Measurements from ENCODE around the gene AMOT. TPM values are rescaled to one million over a fixed set of nuclear protein-coding genes. Genes with fewer than 3 reads are reported as not detected.

AMOT gene
- polyA plus RNA-seq, 1 of the 3 experiments (the other 2 are of a cell fraction) = 3.4 TPM

DNA sequence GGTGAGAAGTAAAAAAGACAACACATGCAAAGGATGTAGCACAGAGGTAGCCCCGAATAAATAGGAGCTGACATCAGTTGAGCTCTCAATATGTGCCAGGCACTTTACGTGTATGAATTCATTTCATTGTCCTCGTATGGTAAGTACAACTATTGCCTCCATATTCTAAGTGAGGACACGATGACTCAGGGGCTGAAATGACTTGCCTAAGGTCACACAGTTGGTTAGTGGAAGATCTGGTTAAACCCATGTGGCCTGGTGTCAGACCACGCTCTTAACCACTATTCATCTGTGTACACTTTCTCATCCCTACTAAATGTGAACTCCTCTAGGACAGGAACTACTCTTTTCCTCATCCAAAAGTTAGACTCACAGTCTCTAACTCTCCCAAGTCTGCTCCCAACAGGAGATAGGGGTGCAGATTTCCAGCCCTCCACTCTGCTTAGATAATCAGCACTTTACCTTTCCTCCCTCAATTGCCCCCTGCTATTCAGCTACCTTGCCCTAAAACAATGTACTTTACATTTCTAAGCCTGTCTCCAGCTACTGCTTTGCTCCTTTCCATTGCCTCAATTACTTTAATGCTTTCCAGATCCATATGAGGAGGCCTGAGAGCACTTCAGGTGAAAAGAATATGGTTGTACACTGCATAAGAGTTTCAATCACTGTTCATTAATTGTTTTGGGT is 102.1 kb downstream of the AMOT start:
- POLR2A ChIA-PET = no interaction called here
- no peaks in the 10 kb centered on the region for H3F3A ChIP-seq (replicated peaks; ENCODE audit: insufficient read depth)
- H3K9ac ChIP-seq = no peak overlapping the region
- H3K36me3 ChIP-seq (replicated peaks in 1 of 2; ENCODE audit: control insufficient read depth in 1 of 2, insufficient read depth in 2 of 2, low read length in 1 of 2) = no peaks in the 10 kb centered on the region
- H3K4me2 ChIP-seq = no peak overlapping the region
- CTCF ChIA-PET = no interaction called here
- no peak for TF ChIP-seq FOXJ3 (CRISPR knock-in tag; IDR thresholded peaks at IDR 0.05)
- TF ChIP-seq TAF1 (IDR thresholded peaks at IDR 0.05; ENCODE audit: borderline replicate concordance, low read depth, low read length) = no peak
- H3K9me2 ChIP-seq = no peaks in the 10 kb centered on the region
- H3K4me3 ChIP-seq (ENCODE audit: low read depth in 2 of 2, low read length in 1 of 2) = no peak overlapping the region
- H4K20me1 ChIP-seq (ENCODE audit: insufficient read depth) = no peaks in the 10 kb centered on the region
- H2AFZ ChIP-seq (ENCODE audit: low read depth) = no peak overlapping the region
- H3K79me2 ChIP-seq (ENCODE audit: insufficient read depth) = no peaks in the 10 kb centered on the region
- H3K27me3 ChIP-seq (ENCODE audit: insufficient read depth) = peaks cover 3% of the 10 kb centered on the region
- no peak for DNase-seq
- H3K4me1 ChIP-seq (ENCODE audit: control insufficient read depth in 1 of 2, insufficient read depth in 2 of 2, low read depth in 1 of 2, low read length in 1 of 2) = no peaks in the 10 kb centered on the region
- no peaks in the 10 kb centered on the region for H3K9me3 ChIP-seq
- WGBS (ENCODE audit: low lambda C conversion rate) = 30% methylated on average over 5 of the region's 5 CpGs
- no peak overlapping the region for H3K27ac ChIP-seq (ENCODE audit: low read depth in 2 of 2, low read length in 1 of 2)

GRCh38 chrX:112736310-112736709 is 104.3 kb downstream of the AMOT start:
- Histone ChIP-seq H3K4me1 (ENCODE audit: control insufficient read depth in 1 of 2, insufficient read depth in 2 of 2, low read depth in 1 of 2, low read length in 1 of 2) (no peaks in the 10 kb centered on the region), H3K9ac (no peak overlapping the region), H3K27me3 (ENCODE audit: insufficient read depth) (no peaks in the 10 kb centered on the region; the same call in 1 of the 2 replicates), H3K9me2 (no peaks in the 10 kb centered on the region), H3K4me2 (no peak overlapping the region), H3K9me3 (no peaks in the 10 kb centered on the region), H2AFZ (ENCODE audit: low read depth) (no peak overlapping the region), H3K36me3 (replicated peaks in 1 of 2; ENCODE audit: control insufficient read depth in 1 of 2, insufficient read depth in 2 of 2, low read length in 1 of 2) (no peaks in the 10 kb centered on the region), H3K27ac (ENCODE audit: low read depth in 2 of 2, low read length in 1 of 2) (no peak overlapping the region), H4K20me1 (ENCODE audit: insufficient read depth) (no peaks in the 10 kb centered on the region), H3K4me3 (ENCODE audit: low read depth in 2 of 2, low read length in 1 of 2) (no peak overlapping the region), H3K79me2 (ENCODE audit: insufficient read depth) (no peaks in the 10 kb centered on the region), H3F3A (replicated peaks; ENCODE audit: insufficient read depth) (no peaks in the 10 kb centered on the region)
- DNase-seq = no peak
- POLR2A ChIA-PET = no interaction called here
- CTCF ChIA-PET = no interaction called here
- no peak for TF ChIP-seq JUND (IDR thresholded peaks at IDR 0.05)
- WGBS (ENCODE audit: low lambda C conversion rate) = 31% methylated on average over 3 of the region's 3 CpGs

- ChIA-PET POLR2A (no interaction called here), CTCF (no interaction called here)
- no peak for DNase-seq
- Histone ChIP-seq H3K9ac (no peak overlapping the region), H4K20me1 (ENCODE audit: insufficient read depth) (no peaks in the 10 kb centered on the region), H3K4me2 (no peak overlapping the region), H3K36me3 (replicated peaks in 1 of 2; ENCODE audit: control insufficient read depth in 1 of 2, insufficient read depth in 2 of 2, low read length in 1 of 2) (no peaks in the 10 kb centered on the region), H3K9me3 (no peaks in the 10 kb centered on the region), H3K79me2 (ENCODE audit: insufficient read depth) (no peaks in the 10 kb centered on the region), H3K4me3 (ENCODE audit: low read depth in 2 of 2, low read length in 1 of 2) (no peak overlapping the region), H3K27ac (ENCODE audit: low read depth in 2 of 2, low read length in 1 of 2) (no peak overlapping the region), H3K9me2 (no peaks in the 10 kb centered on the region), H3K4me1 (ENCODE audit: control insufficient read depth in 1 of 2, insufficient read depth in 2 of 2, low read depth in 1 of 2, low read length in 1 of 2) (no peaks in the 10 kb centered on the region), H3F3A (replicated peaks; ENCODE audit: insufficient read depth) (no peaks in the 10 kb centered on the region), H3K27me3 (ENCODE audit: insufficient read depth) (no peaks in the 10 kb centered on the region), H2AFZ (ENCODE audit: low read depth) (no peak overlapping the region)
- WGBS (ENCODE audit: low lambda C conversion rate) = 23% methylated on average over 2 of the region's 2 CpGs
- TF ChIP-seq GATA2 (CRISPR knock-in tag; IDR thresholded peaks at IDR 0.05) (no peak), RAD21 (IDR thresholded peaks at IDR 0.05; ENCODE audit: low read length) (no peak), TEAD4 (IDR thresholded peaks at IDR 0.05; ENCODE audit: borderline replicate concordance, insufficient read depth) (no peak), SIN3A (IDR thresholded peaks at IDR 0.05; ENCODE audit: borderline replicate concordance, low read depth, low read length) (no peak), TCF12 (IDR thresholded peaks at IDR 0.05) (no peak), JUND (IDR thresholded peaks at IDR 0.05) (no peak), ELF1 (IDR thresholded peaks at IDR 0.05) (no peak), SMC3 (IDR thresholded peaks at IDR 0.05; ENCODE audit: low read depth, low read length) (no peak), NRF1 (IDR thresholded peaks at IDR 0.05; ENCODE audit: low read depth, low read length) (no peak), RXRA (IDR thresholded peaks at IDR 0.05; ENCODE audit: borderline replicate concordance, low read depth) (no peak), MEF2A (IDR thresholded peaks at IDR 0.05; ENCODE audit: borderline replicate concordance, low read depth) (no peak), CTCF (IDR thresholded peaks at IDR 0.05) (no peak), PBX3 (IDR thresholded peaks at IDR 0.05) (no peak), RCOR1 (IDR thresholded peaks at IDR 0.05; ENCODE audit: low read length) (no peak), EP300 (IDR thresholded peaks at IDR 0.05; ENCODE audit: borderline replicate concordance in 1 of 2, low read depth in 1 of 2, low read length in 1 of 2) (no peak), MAX (IDR thresholded peaks at IDR 0.05; ENCODE audit: low read depth) (no peak), GABPA (IDR thresholded peaks at IDR 0.05; ENCODE audit: low read depth) (no peak), YY1 (IDR thresholded peaks at IDR 0.05; ENCODE audit: low read depth) (no peak), CHD2 (IDR thresholded peaks at IDR 0.05; ENCODE audit: low read length, partially characterized antibody) (no peak)
Measured at GRCh38 chrX:112735147-112735546, 105.5 kb downstream of the AMOT start.
